Karpas-422 (cell line): ENCODE data around the gene BIN2. TPM values are rescaled to one million over a fixed set of nuclear protein-coding genes. Genes with fewer than 3 reads are reported as not detected.

Source experiments
- DNase-seq: peaks from one replicate; pipeline ENCODE4 v3.0.0-alpha.2; 2015
- H2AFZ ChIP-seq: fragments of 200-600 bp; sonication (generic); 2 replicates; pipeline ENCODE4 v1.6.1; 2014; ENCODE audit warnings: antibody characterized with exemption, low read length, mixed read lengths
- H3K27ac ChIP-seq: fragments of 200-600 bp; sonication (generic); 2 replicates; pipeline ENCODE4 v1.5.1; 2014; ENCODE audit warnings: mild to moderate bottlenecking, low read length, moderate library complexity
- H3K27me3 ChIP-seq: fragments of 200-600 bp; sonication (generic); 2 replicates; pipeline ENCODE4 v1.6.1; 2014; ENCODE audit warnings: low read length, mixed read lengths
- H3K36me3 ChIP-seq: fragments of 200-600 bp; sonication (generic); 2 replicates; pipeline ENCODE4 v1.6.1; 2014; ENCODE audit warnings: low read length, mixed read lengths; ENCODE audit not compliant: insufficient read depth
- H3K4me1 ChIP-seq: fragments of 200-600 bp; sonication (generic); 2 replicates; pipeline ENCODE4 v1.6.1; 2014; ENCODE audit warnings: mild to moderate bottlenecking, low read length, mixed read lengths
- H3K4me2 ChIP-seq: fragments of 200-600 bp; sonication (generic); 2 replicates; pipeline ENCODE4 v1.6.1; 2014; ENCODE audit warnings: low read length, low read depth, mild to moderate bottlenecking; ENCODE audit not compliant: poor library complexity, severe bottlenecking
- H3K4me3 ChIP-seq: fragments of 200-600 bp; sonication (generic); 2 replicates; pipeline ENCODE4 v1.5.1; 2014; ENCODE audit warnings: mild to moderate bottlenecking, antibody characterized with exemption, low read length, mixed read lengths
- H3K79me2 ChIP-seq: fragments of 200-600 bp; sonication (generic); 2 replicates; pipeline ENCODE4 v1.6.1; 2014; ENCODE audit warnings: mild to moderate bottlenecking, low read length, mixed read lengths
- H3K9ac ChIP-seq: fragments of 200-600 bp; sonication (generic); 2 replicates; pipeline ENCODE4 v1.6.0; 2014; ENCODE audit warnings: low read length
- H3K9me2 ChIP-seq: fragments of 200-600 bp; sonication (generic), shearing (Covaris generic); replicated peaks from 2 replicates; pipeline ENCODE4 v1.6.0; 2014; ENCODE audit warnings: mild to moderate bottlenecking, low read length, moderate library complexity; ENCODE audit not compliant: insufficient read depth
- H3K9me3 ChIP-seq: fragments of 300-700, 200-600 bp; sonication (generic); 2 replicates; pipeline ENCODE4 v1.6.1; 2014; ENCODE audit warnings: low read length, mixed read lengths
- H4K20me1 ChIP-seq: fragments of 200-600 bp; sonication (generic); 2 replicates; pipeline ENCODE4 v1.6.1; 2014; ENCODE audit warnings: mild to moderate bottlenecking, antibody characterized with exemption, low read length, low read depth; ENCODE audit not compliant: insufficient read depth
- total RNA-seq: library from RNA; depleted of rRNA; stranded (reverse); fragments of >200 nt; shearing (Covaris generic); gene quantifications from 2 replicates; pipeline ENCODE4 v1.2.3, GENCODE V29; 2014; ENCODE audit warnings: low replicate concordance; rRNA removed

Gene BIN2
- total RNA-seq, 1 experiment from 2014 or later, result 10.0 TPM

DNA sequence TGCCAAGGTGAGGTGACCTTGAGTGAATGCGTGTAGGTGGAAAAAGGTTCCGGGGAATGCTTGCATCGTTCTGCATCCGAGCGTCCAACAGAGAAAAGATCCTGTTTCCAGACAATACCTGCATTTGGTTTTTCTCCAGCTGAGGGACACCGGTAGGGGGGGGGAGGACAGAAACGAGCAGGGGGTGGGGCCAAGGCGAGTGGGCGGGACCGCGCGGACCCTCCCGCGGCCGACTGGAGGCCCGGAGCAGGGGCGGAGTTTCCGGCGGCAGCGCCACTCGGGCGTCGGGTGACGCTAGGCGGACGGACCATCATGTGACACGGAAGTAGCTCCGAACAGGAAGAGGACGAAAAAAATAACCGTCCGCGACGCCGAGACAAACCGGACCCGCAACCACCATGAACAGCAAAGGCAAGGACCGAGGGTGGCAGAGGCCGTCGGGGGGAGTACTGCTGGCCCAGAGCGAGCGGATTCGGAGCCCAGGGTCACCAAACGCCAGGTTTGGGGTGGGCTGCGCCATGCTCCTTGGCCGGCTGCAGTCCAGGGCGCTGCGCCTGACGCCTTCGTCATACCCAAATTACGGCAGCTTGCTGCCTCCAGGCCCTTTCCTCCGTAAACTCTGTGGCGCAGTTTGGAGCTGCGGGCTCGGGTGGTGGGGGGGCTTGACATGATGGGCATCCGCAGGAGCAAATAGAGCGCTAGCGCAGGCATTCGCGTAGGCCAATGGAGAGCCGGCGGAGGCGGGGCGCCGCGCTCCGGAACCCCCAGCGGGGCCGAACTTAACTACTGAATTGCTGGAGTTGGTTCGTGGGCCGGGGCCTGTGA is 85.3 kb downstream of the BIN2 start, which contains the start of gene DAZAP2:
DAZAP2 (plus strand) TSS at position 317 of the 825 bp plus-strand sequence; CDS start at position 399, 82 bp downstream.
- Histone ChIP-seq H3K4me1 (peaks cover 16% of the 10 kb centered on the region), H3K4me2 (peak within 1 kb of the TSS; percentile 76), H3K79me2 (peaks cover 25% of the 10 kb centered on the region), H3K9me2 (no peaks in the 10 kb centered on the region), H3K27ac (peak within 1 kb of the TSS; percentile 95), H4K20me1 (peaks cover 8% of the 10 kb centered on the region; the same call in 1 of the 2 replicates), H3K9ac (peak within 1 kb of the TSS; percentile 100), H3K36me3 (peaks cover 16% of the 10 kb centered on the region; the same call in 1 of the 2 replicates), H3K4me3 (peak within 1 kb of the TSS; percentile 98), H3K9me3 (no peaks in the 10 kb centered on the region), H2AFZ (peak within 1 kb of the TSS; percentile 70), H3K27me3 (no peaks in the 10 kb centered on the region)
- peak; percentile 98 for DNase-seq

DNA sequence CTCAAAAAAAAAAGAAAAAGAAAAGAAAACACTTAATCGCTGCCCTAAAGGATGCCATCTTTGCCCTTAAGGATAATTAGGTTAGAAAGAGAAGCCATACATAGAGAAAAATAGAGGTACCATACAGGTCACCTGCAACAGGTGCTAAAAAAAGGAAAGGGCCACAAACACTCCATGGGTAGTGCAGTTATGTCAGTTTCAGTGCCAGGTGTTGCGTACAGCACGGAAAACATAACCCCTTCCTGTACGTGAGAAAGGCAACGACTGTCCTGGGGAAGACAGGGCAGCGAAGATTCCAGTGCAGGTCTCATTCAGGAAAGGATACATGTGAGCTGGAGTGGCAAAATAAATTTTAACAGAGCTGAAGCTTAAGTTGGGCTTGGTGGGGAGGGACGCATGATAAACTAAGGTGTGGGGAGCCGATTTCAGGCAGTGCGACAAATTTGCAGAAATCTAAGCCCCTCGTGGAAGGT is 85.9 kb downstream of the BIN2 start:
- Histone ChIP-seq H3K9me3 (no peaks in the 10 kb centered on the region), H3K4me2 (peak overlapping the region; percentile 76), H3K27ac (no peak overlapping the region), H3K4me3 (peak overlapping the region; percentile 98), H3K27me3 (no peaks in the 10 kb centered on the region), H4K20me1 (peaks cover 8% of the 10 kb centered on the region; the same call in 1 of the 2 replicates), H3K9me2 (no peaks in the 10 kb centered on the region), H3K36me3 (peaks cover 14% of the 10 kb centered on the region; the same call in 1 of the 2 replicates), H2AFZ (peak overlapping the region; percentile 70), H3K9ac (peak overlapping the region; percentile 68), H3K79me2 (peaks cover 25% of the 10 kb centered on the region), H3K4me1 (peaks cover 16% of the 10 kb centered on the region)
- no peak for DNase-seq

DNA sequence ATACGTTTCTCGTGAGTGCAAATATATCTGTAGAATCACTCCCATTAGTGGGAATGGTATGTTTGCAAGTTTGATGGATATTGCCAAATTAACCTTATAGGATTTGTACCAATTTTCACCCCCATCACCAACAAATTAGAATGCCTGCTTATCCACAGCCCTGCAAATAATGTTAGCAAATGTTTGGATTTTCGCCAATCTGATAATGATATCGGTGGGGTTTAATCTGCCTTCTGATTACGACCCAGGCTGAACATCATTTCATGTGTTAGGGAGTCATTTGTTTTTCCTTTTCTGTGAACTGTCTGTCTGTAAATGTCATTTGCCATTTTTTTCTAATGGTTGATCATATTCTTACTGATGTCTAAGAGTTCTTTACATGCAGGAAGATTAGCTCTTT is 89.4 kb downstream of the BIN2 start:
- no peak overlapping the region for H3K27ac ChIP-seq
- H3K4me3 ChIP-seq, result no peak overlapping the region
- no peak overlapping the region for H3K9ac ChIP-seq
- peaks cover 8% of the 10 kb centered on the region for H3K79me2 ChIP-seq
- DNase-seq, result no peak
- no peak overlapping the region for H2AFZ ChIP-seq
- no peaks in the 10 kb centered on the region for H3K9me2 ChIP-seq
- no peaks in the 10 kb centered on the region for H3K9me3 ChIP-seq
- H3K4me2 ChIP-seq, result no peak overlapping the region
- no peaks in the 10 kb centered on the region for H3K36me3 ChIP-seq
- H3K27me3 ChIP-seq, result no peaks in the 10 kb centered on the region
- peaks cover 6% of the 10 kb centered on the region for H3K4me1 ChIP-seq
- no peaks in the 10 kb centered on the region for H4K20me1 ChIP-seq

DNA sequence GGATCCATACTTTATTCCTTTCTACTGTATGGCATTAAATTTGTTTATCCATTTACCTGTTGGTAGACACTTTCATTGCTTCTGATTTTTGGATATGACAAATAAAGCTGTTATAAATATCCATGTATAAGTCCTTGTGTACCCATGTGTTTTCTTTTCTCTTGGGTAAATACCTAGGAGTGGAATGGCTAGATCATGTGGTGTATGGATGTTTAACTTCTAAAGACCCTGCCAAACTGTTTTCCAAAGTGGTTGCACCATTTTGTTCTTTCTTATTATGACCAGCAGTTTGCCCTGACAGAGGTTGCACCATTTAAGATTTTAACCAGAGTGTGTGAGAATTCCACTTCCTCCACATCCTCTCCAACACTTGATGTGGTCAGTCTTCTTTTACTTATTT is 91.3 kb downstream of the BIN2 start:
- H3K27ac ChIP-seq, result no peak overlapping the region
- no peaks in the 10 kb centered on the region for H3K27me3 ChIP-seq
- no peak for DNase-seq
- no peak overlapping the region for H3K4me3 ChIP-seq
- no peaks in the 10 kb centered on the region for H3K36me3 ChIP-seq
- H3K9me2 ChIP-seq, result no peaks in the 10 kb centered on the region
- no peak overlapping the region for H2AFZ ChIP-seq
- H3K4me1 ChIP-seq, result no peaks in the 10 kb centered on the region
- no peaks in the 10 kb centered on the region for H4K20me1 ChIP-seq
- no peak overlapping the region for H3K4me2 ChIP-seq
- H3K9ac ChIP-seq, result no peak overlapping the region
- no peaks in the 10 kb centered on the region for H3K9me3 ChIP-seq
- H3K79me2 ChIP-seq, result no peaks in the 10 kb centered on the region

Other genes with a start within 250 kb of the BIN2 start
- gene CSRNP2, start 240.6 kb downstream of the BIN2 start, total RNA-seq, result 14.5 and 15.2 TPM in 2 replicates
- 17.9 and 26.5 TPM in 2 replicates for gene TFCP2, start 151.0 kb downstream of the BIN2 start, total RNA-seq
- 1.6 and 3.2 TPM in 2 replicates for gene POU6F1, start 106.1 kb downstream of the BIN2 start, total RNA-seq
- 189 and 362 TPM in 2 replicates for gene DAZAP2, start 85.3 kb downstream of the BIN2 start, total RNA-seq
- 2.3 and 2.5 TPM in 2 replicates for gene SMAGP, start 53.8 kb downstream of the BIN2 start, total RNA-seq
- not detected in 2 replicates for gene CELA1, start 22.5 kb upstream of the BIN2 start, total RNA-seq
- gene GALNT6, start 67.2 kb upstream of the BIN2 start, total RNA-seq, result 9.1 and 9.6 TPM in 2 replicates
- gene SLC4A8, start 100.7 kb upstream of the BIN2 start, total RNA-seq, result 0.43 and 9.1 TPM in 2 replicates